Activated CD8-positive, alpha-beta memory T cell treated with anti-CD3 and anti-CD28 coated beads for 24 hours (primary cell): ENCODE data around the gene GOLGA6B.
A peak's percentile ranks its signal among the peaks of the same experiment; 100 is the strongest.
"Not testable (repeated sequence)": the region's sequence is repeated elsewhere in the genome, so short reads cannot be mapped to it uniquely, and the experiment has no call there.

ENCODE experiments used
- DNase-seq: peaks from one replicate; pipeline ENCODE4 v3.0.0-alpha.2; 2020

Gene GOLGA6B, protein sequence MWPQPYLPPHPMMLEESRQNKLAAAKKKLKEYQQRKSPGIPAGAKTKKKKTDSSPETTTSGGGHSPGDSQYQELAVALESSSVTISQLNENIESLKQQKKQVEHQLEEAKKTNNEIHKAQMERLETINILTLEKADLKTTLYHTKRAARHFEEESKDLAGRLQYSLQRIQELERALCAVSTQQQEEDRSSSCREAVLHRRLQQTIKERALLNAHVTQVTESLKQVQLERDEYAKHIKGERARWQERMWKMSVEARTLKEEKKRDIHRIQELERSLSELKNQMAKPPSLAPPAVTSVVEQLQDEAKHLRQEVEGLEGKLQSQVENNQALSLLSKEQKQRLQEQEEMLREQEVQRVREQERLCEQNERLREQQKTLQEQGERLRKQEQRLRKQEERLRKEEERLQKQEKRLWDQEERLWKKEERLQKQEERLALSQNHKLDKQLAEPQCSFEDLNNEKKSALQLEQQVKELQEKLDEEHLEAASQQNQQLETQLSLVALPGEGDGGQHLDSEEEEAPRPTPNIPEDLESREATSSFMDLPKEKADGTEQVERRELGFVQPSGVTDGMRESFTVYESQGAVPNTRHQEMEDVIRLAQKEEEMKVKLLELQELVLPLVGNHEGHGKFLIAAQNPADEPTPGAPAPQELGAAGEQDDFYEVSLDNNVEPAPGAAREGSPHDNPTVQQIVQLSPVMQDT

DNA sequence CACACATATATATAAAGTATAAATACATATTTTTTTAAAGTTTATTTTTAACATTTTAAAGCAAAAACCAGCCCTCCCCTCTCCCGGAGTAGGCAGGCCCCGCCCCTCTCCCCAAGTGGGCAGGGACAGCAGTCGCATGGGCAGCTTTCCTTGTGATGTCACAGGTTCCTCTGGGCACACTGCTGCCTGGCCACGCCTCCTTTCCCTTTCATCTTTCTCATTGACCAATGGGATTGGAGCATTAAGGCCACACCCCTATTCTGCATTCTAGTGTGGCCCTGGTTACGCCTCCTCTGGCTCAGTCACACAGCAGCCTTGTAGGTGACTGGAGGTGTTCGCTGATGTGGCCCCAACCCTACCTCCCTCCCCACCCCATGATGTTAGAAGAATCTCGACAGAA is at the start of gene GOLGA6B:
TSS of gene GOLGA6B (plus strand) at position 301 of the 400 bp plus-strand sequence. CDS start at position 342, 41 bp downstream.
- not testable (repeated sequence) for DNase-seq

DNA sequence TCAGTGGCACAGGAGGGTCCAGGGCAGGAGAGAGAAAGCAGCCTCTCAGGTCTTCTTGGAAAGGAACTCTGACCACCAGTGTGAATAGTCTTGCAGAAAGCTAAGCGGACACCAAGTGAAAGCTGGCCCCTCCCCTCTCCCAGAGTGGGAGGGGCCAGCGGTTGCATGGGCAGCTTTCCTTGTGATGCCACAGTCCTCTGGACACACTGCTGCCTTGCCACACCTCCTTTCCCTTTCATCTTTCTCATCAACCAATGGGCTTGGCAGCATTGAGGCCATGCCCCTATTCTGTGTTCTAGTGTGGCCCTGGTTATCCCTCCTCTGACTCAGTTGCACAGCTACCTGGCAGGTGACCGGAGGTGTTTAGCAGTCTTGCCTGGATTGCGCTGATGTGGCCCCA is 49.7 kb upstream of the GOLGA6B start:
- no peak for DNase-seq

DNA sequence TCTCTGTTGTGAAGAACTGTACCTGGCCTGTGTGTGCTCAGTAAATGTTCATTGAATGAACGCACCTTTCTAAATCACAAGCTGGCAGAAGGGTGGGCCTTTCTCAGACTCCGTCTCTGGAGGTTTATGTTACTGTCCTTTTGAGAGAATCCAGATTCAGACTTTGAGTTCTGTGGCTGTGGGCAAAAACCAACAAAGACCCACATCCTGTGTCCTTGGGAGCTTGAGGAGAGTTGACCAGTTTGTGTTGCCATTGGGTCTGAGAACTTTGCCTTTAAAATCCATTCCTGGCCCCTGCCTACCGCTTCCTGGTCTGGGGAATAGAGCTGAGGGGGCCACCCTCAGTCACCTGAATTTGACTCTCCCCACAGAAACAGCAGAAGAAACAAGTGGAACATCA is 46.4 kb upstream of the GOLGA6B start:
- DNase-seq: not testable (repeated sequence)

DNA sequence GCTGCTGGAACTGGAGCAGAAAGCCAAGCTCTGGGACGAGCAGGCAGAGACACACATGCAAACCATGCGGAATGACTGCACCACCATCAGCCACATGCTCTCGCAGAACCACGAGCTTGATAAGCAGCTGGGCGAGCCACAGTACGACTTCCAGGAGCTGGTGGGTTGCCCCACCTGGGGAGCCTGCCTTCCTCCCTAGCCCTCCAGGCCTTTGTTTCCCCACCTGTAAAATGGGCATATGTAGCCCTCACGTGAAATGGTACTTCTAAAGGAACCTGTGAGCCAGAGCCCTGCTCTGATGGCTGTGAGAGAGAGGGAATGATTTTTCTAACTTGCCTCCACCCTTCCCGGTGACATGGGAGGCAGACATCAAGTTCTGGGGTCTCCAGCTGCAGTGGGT is 44.6 kb upstream of the GOLGA6B start:
- DNase-seq: no peak

DNA sequence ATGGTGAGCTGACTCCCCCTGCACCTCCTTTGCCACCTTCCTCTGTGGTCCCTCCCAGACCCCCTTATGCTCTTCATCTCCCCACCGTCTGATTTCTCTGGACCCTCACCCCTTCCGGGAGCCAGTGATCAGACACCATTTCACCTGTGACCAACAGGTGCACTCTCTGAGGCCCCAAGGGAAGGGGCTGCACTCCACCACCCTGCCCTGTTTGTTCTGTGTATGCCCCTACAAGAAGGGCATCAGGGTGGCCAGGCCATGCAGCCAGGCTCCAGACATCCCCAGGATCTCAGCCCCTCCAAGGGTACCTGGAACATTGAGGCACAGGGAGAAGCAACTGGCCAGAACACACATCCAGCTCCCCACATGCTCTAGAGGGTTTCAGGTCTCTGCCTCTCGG is 42.2 kb upstream of the GOLGA6B start:
- DNase-seq: not testable (repeated sequence)

DNA sequence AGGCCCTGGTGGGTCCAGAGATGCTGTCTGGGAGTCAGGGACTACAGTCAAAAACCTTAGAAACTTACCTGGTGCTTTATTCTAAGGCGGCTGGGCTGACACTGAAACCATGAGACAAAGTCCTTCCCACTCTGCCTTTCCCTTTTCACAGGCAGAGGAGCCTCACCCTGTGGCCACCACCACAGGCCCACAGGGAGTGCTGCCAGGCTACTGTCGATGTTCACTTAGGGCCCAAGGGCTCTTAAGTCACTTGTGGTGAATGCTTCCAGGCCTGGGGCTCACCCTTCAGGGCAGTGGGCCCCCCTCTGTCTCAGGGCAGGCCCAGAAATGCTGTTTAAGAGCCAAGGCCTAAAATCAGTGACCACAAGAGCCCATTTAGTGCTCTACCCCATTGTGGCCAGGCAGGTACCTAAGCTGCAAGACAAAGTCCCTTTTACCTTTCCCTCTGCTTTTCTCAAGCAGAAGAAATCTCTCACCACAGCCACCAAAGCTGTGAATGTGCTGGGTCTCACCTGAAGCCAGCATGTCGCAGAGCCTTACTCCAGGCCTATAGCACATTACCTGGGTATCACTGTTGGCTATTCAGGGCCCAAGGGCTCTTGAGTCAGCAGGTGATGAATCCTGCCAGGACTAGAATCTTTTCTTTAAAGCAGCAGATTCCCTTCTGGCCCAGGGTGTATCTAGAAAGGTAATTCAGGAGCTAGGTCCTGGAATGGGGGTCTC is 39.5 kb upstream of the GOLGA6B start:
- no peak for DNase-seq

DNA sequence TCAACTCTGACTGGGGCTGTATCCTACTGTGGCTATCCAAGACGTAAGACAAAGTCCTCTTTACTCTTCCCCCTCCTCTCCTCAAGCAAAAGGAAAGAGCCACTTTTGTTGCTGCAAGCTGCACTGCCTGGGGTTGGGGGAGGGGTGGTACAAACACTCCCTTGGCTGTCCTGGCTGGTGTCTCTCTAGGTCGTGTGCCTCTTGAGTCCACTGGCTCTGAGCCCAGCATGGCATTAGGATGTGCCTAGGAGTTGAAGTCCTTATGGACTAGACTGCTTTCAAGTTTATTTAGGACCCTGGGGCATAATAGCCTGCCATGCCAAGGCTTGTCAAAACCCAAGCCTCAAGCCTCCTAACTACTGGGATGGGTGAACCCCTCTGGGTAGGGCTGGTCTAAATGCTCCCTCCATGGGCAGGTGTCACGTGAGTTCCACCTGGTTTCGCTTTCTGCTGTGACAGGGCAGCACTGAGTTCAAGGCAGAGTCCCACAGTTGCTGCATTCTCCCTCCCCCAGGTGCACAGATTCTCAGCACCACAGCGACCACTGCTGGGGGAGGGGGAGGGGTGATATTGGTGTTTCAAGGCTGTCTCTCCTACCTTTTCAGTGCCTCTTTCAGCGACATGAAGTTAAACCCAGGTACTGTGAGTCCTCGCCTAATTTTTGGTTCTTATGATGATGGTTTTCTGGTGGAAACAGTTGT is 38.8 kb upstream of the GOLGA6B start:
- DNase-seq: not testable (repeated sequence)

DNA sequence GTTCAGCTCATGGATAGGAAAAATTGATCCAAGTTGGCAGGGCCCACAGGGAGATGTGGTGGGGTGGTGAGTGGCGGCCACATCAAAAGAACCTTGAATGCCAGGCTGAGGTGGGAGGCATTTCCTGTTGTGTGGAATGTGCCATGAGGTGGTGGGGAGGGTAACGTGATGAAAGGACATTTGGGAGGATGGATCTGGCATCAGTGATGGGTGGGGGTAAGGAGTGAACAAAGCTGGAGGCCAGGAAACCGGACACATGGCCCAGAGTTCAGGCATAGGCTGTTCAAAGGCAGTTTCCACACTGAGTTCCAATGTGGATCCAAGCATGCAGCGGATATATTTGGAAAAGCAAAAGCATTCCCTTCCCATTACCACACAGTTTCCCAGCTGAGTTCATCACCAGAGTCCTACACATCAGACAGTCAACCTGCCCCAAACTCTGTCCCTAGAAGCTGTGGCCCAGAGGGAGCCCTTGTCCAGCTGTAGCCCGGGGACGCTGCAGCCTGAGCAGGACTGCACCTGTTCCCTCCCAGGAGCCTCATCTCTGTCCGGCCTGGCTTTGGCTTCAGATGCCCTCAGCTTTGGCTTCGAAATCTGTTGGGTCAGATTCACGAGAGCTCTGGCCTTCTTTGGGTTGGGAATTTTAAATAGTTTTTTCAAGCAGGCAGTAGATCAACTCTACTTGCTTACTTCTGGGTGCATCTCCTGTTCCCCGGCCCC is 37.8 kb upstream of the GOLGA6B start:
- DNase-seq: no peak

DNA sequence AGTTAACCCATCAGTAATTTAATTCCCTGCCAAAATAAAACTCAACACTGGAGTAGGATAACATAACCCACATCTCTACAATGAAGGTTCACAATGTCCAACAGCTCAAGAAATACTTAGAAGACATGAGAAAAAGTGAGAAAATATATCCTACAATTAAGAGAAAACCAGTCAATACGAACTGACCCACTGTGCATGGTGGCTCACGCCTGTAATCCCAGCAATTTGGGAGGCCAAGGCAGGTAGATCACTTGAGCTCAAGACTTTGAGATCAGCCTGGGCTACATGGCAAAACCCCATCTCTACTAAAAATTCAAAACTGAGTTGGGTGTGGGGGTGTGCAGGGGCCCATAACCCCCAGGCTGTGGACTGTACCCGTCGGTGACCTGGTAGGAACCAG is 30.6 kb upstream of the GOLGA6B start:
- not testable (repeated sequence) for DNase-seq

DNA sequence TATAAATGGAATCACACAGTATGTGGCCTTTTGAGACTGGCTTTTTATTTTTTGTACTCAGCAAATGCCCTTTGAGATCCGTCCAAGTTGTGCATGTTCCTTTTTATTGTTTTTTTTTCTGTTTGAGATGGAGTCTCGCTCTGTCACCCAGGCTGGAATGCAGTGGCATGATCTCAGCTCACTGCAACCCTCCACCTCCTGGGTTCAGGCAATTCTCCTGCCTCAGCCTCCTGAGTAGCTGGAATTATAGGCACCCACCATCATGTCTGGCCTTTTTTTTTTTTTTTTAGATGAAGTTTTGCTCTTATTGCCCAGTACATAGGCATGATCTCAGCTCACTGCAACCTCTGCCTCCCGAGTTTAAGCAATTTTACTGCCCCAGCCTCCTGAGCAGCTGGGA is 28.3 kb upstream of the GOLGA6B start:
- DNase-seq: not testable (repeated sequence)

DNA sequence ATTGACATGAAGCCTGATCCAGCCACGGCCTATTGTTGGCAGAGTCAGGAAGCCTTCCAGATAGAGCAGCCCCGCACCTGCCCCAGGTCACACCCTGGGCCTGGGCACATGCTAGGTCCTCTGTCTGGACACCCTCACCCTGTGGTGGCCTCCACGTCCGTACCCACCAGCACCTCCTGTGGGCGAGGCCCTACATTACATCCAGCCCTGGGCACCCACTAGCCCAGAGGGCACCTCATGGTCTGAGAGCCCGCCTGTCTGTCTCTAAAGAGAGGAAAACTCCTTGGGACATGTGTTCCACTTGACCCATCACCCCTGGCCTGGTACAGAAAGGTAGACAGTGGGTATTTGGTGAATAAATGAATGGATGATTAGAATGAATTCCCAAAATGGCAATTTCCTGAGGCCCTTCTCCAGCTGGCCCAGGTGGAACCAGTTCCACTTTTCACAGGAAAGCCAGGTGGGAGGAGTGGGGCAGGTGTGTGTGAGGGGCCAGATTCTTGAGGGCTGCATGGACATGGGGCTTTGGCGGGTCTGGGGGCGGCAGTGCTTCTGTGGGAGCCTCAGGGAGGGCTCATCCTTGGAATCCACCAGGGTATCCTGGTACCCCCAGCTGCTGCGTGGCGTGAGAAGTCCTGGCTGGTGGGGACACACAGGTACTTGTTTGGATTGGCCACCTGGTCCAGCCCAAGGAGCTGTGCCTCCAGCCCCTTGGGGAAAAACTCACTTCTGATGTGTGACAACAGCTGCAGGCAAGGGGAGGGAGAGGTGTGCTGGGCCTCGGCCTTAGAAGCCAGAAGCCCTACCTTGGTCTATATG is 26.0 kb upstream of the GOLGA6B start:
- not testable (repeated sequence) for DNase-seq

DNA sequence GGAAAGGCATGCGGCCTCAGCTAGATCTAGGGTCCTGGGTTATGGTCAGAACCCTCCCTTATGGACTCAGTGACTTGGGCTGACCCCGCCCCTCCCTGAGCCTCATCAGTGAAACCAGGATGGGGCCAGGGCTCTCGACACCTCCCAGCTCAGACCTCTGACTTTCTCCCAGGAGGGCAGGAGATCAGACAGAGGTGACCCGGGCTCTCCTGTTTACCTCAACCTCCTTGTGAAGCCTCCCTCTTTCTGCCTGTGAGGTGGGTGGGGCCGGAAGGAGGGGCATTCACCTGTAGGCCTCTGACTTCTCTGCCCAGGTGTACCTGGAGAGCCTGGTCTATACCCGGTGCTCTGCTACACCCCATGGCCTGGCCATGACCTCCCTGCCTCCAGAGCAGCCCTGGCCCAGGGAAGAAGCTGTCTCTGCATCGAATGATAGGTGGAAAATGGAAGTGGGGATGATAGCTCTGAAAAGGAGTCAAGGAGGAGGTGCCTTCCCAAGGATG is 25.4 kb upstream of the GOLGA6B start:
- DNase-seq: not testable (repeated sequence)

DNA sequence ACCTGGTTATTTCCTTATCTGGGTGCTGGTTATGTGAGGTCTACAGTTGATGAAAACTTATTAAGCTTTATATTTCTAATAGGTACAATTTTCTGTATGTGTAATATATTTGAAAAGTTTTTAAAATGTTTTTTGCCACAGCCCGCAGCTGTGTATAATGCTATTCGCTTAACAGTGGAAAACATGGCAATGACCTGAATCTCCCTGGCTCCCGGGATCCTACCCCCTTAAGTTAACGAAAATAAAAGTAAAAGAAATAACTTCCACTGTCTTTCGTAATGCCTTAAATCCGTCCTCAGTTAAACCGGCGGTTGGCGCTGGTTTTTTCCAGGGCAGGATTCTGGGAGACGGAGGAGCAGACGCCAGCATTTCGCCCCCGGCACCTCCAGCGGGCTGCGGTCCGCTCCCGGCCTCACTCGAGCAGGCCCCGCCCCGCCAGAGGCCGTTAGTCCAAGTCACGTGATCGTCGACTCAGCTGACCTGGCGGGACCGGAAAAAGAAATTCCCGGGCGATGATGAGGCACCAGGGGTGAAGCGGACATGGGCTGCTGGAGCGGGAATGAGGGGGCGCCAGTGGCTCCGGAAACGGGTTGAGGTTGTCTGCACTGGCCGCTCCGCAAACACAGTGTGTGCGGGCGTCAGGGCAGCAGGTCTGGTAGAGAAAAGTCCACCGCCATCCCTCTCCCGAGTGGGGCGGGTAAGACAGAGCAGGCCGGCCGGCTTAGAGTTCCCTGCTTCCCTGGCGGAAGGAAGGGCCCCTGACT is 17.8 kb upstream of the GOLGA6B start:
- DNase-seq: peak; percentile 68

DNA sequence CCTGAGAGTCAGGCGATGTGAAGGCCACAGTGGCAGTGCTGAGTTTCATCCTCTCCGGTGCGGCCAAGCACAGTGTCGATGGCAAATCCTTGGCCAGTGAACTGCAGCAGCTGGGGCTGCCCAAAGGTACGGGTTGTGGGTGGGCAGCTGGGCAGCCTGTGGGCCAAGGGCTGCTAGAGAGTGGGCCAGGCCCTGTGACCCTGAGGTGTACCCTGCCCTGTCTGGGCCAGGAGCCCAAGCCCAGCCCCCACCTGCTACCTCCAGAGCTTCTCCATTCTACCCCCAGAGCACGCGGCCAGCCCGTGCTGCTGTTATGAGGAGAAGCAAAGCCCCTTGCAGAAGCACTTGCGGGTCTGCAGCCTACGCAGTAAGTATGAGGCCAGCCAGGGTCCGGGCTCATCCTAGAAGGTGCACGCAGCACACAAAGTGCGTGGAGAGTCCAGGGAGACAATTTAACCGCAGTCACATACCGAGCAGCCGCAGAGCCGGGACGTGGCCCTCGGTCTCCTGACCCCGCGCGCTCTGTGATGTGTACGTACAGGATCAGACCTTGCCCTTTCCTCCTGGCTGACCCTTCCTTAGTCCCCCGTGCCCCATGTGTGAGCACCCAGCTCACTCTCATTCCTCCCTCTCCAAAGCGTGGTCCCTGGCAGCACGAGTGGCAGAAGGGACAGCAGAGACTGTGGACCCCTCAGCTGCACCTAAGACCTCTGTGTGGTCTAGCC is 14.6 kb upstream of the GOLGA6B start:
- not testable (repeated sequence) for DNase-seq

DNA sequence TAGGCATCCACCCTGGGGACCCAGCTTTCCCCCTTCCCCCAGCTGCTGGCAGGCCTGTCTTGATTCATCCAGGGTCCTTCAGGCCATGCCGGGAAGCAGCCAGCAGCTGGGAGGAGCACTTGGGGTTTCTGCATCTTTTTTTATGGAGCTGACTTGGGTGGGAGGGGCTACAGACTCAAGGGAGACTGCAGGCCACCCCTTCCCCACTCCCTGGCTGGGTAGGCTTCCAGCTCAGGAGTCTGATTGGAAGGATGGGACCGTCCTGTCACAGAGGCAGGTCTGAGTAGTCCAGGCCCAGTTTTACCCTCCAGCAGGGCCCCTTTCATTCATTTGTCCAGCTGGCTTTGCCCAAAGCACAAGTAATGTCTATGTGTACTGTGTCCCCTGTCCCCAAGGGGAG is 12.2 kb upstream of the GOLGA6B start:
- DNase-seq: not testable (repeated sequence)

DNA sequence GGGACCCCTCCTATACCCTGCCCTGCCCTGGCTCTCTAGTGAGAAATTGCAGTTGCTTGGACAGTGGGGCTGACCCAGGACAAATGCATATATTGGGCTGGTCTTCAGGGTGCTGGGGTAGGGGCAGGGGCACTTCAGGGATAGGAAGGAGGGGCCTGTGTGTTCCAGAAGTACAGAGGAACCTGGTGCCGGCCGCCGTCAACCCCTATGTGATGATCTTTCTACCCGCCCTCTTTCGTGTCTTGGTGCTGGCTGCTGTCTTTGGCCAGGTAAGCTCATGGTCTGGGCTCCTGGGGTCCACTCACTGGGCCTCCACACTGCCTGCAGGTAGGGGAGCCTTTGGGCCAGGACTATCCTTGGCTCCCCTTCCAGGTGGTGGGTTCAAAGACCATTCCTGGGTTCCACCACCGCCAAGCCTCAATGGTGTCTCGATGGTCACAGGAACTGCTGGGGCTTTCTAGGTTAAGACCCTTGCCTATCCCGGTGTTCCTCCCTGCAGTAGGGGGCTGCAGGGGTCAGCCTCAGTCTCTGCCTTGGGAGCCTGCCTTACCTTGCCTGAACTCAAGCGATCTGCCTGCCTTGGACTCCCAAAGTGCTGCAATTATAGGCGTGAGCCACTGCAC is 5.8 kb upstream of the GOLGA6B start:
- not testable (repeated sequence) for DNase-seq

DNA sequence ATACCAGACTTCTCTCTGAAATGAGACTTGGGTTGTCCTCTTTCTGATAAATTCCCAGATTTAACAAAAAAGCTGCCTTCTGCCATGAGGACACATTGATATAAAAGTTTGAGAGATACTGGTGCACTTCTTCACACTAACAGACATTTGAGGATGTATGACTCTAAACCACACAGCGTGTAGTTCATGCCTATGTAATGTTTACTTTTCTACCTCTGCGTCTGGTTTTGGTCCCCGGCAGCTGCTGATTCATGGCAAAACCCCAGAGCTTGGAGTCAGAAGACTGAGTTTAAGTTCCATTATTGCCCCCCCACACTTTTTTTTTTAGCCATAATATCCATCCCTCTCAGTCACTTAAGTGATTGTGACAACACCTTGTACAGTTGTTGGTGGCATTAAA is 1.5 kb downstream of the GOLGA6B start:
- DNase-seq: not testable (repeated sequence)

DNA sequence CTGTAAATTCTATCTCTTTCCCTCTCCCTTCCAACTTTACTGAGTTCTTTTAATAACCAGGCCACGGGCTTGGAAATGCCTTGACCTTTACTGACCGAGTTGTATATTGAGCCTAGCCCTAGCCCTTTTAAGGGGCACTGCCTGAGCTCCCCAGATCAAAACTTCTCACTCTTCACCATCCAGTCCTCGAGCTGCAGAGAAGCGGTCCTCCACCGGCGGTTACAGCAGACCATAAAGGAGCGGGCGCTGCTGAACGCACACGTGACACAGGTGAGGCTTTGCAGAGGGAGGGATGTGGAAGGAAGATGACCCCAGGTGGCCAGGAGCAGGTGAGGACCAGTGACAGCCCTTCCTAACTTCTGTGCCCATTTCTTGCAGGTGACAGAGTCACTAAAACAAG is 6.6 kb downstream of the GOLGA6B start:
- DNase-seq: not testable (repeated sequence)

DNA sequence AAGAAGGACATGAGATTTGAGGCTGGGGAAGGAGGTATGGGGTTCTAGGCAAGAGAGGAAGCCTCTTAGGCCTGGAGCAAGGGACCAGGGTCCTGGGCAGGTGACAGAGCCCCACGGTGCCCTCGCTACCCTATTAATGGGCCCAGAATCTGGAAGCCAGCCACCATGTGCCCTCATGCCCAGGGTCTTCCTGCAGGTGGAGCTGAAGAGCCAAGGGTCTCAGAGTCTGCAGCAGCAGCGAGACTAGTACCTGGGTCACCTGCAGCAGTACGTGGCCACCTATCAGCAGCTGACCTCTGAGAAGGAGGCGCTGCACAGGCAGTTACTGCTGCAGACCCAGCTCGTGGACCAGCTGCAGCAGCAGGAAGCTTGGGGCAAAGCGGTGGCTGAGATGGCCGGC is 9.4 kb downstream of the GOLGA6B start:
- DNase-seq: not testable (repeated sequence)
